Stimulated activated naive B cell treated with anti-CD40 and anti-IgM and Interleukin-4, amounts not matched to agents 10 μg/mL and 1 μg/mL and 100 μg/mL, for 72 hours (primary cell): ENCODE measurements around the gene PROM1.

Experiments used
- ATAC-seq, 2 donors: fragments of 150-1000 bp; cut with Tn5 transposase; replicated peaks; 2 replicates each; pipeline ENCODE4 v1.10.0; 2021; ENCODE audit warnings: moderate library complexity in 1 of 2
- DNase-seq: peaks from one replicate; pipeline ENCODE4 v3.0.0; 2021
- H3K27ac Mint-ChIP-seq: one replicate; pipeline ENCODE4 v1.8.0; 2022; ENCODE audit warnings: mild to moderate bottlenecking, mixed read lengths
- H3K27me3 Mint-ChIP-seq, 2 donors: one replicate each; pipeline ENCODE4 v1.8.0; 2022; ENCODE audit warnings: mixed read lengths in 2 of 2
- H3K36me3 Mint-ChIP-seq, 2 donors: one replicate each; pipeline ENCODE4 v1.8.0; 2022; ENCODE audit warnings: mixed read lengths in 2 of 2, mild to moderate bottlenecking in 1 of 2
- H3K4me1 Mint-ChIP-seq, 2 donors: one replicate each; pipeline ENCODE4 v1.8.0; 2022; ENCODE audit warnings: mixed read lengths in 2 of 2, mild to moderate bottlenecking in 1 of 2
- H3K4me3 Mint-ChIP-seq, 2 donors: one replicate each; pipeline ENCODE4 v1.8.0; 2022; ENCODE audit warnings: mild to moderate bottlenecking in 2 of 2, mixed read lengths in 2 of 2, moderate library complexity in 1 of 2
- H3K9me3 Mint-ChIP-seq, 2 donors: one replicate each; pipeline ENCODE4 v1.8.0; 2022; ENCODE audit warnings: mixed read lengths in 2 of 2, mild to moderate bottlenecking in 1 of 2

Gene PROM1

GRCh38 chr4:16018841-16019240 is 65.0 kb downstream of the PROM1 start:
- H3K27ac Mint-ChIP-seq, result no peak overlapping the region
- no peak overlapping the region for H3K4me3 Mint-ChIP-seq
- DNase-seq (no peak), ATAC-seq (no peak)
- H3K27me3 Mint-ChIP-seq, result no peaks in the 10 kb centered on the region
- no peaks in the 10 kb centered on the region for H3K36me3 Mint-ChIP-seq
- H3K9me3 Mint-ChIP-seq, result no peaks in the 10 kb centered on the region
- no peaks in the 10 kb centered on the region for H3K4me1 Mint-ChIP-seq

GRCh38 chr4:16018061-16018676 is 65.7 kb downstream of the PROM1 start:
- no peak overlapping the region for H3K27ac Mint-ChIP-seq
- DNase-seq (no peak), ATAC-seq (no peak)
- no peak overlapping the region for H3K4me3 Mint-ChIP-seq
- H3K4me1 Mint-ChIP-seq, result no peaks in the 10 kb centered on the region
- H3K9me3 Mint-ChIP-seq, result no peaks in the 10 kb centered on the region
- no peaks in the 10 kb centered on the region for H3K36me3 Mint-ChIP-seq
- no peaks in the 10 kb centered on the region for H3K27me3 Mint-ChIP-seq

- DNase-seq (no peak), ATAC-seq (no peak)
- H3K4me1 Mint-ChIP-seq, result no peaks in the 10 kb centered on the region
- no peak overlapping the region for H3K4me3 Mint-ChIP-seq
- H3K9me3 Mint-ChIP-seq, result no peaks in the 10 kb centered on the region
- no peak overlapping the region for H3K27ac Mint-ChIP-seq
- no peaks in the 10 kb centered on the region for H3K27me3 Mint-ChIP-seq
- H3K36me3 Mint-ChIP-seq, result no peaks in the 10 kb centered on the region
Measured at GRCh38 chr4:16016536-16016935, 67.3 kb downstream of the PROM1 start.

DNA sequence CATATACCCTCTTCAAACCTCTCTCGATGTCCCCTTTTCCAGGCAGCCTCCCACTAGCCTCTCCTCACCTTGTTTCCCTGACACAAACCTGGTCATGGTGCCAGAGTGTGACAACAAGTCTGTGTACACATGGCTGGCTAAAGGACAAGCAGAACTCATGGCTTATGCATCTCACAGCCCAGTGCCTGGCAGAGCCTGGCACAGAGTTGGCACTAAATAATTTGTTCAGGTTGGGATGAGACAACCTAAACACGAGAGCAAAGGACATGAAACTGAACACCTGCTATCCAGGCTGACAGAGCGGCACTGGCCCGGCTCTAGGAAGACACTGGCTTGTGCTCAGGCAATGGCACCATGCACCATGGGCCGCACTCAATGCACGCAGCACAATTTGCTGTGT is 72.7 kb downstream of the PROM1 start:
- DNase-seq (no peak), ATAC-seq (no peak)
- Mint-ChIP-seq H3K27me3 (no peaks in the 10 kb centered on the region), H3K9me3 (no peaks in the 10 kb centered on the region), H3K4me1 (no peaks in the 10 kb centered on the region), H3K27ac (no peak overlapping the region), H3K36me3 (no peaks in the 10 kb centered on the region), H3K4me3 (no peak overlapping the region)

DNA sequence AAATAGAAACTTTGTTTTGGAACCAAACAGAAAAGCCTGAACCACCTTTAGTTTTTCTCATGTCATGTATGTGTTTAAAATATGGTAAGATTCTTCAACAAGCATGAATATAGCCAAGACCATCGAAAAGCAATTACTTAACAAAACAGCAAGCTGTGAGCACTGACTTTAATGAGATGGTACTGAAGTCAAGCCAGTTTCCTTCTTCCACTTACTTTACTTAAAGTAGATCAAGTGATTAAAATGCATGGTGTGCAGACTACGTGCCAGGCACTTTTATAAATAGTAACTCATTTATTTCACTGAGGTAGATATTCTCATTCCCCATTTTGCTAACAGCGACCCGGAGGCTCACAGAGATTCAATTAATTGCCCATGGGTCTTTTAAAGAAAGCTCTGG is 74.7 kb downstream of the PROM1 start:
- Mint-ChIP-seq H3K27me3 (no peaks in the 10 kb centered on the region), H3K9me3 (no peaks in the 10 kb centered on the region), H3K27ac (no peak overlapping the region), H3K36me3 (no peaks in the 10 kb centered on the region), H3K4me3 (no peak overlapping the region), H3K4me1 (no peaks in the 10 kb centered on the region)
- DNase-seq (no peak), ATAC-seq (no peak)

DNA sequence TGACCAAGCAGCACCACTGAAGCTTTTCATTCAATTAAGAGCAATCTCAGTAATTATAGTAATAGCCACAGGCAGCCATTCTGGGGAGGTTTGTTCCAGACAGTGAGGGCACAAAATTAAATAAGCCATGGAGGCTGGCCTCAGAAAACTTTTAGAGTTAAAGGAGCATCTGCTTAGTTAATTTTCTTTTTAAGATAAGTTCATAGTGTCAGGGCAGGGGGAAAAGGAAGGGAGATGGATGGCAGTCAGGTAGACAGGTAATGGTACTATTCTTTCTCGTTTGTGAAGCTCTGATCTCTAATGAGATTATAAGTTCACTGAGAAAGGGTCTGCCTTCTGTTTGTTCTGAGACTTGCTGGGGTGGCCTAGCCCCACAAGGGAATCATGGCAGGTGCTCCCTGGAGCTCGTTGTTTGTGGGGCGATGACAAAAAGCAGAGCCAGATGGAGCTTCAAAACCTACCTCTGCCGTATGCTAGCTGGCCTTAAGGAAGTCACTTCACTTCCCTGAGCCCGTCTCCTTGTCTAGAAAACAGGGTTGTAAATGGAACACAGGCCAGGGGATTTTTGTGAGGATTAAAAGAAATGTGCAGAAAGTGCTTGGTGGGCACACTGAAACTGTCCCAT is 76.2 kb downstream of the PROM1 start:
- H3K4me3 Mint-ChIP-seq, result no peak overlapping the region
- DNase-seq (no peak), ATAC-seq (no peak)
- no peaks in the 10 kb centered on the region for H3K9me3 Mint-ChIP-seq
- no peaks in the 10 kb centered on the region for H3K36me3 Mint-ChIP-seq
- no peaks in the 10 kb centered on the region for H3K27me3 Mint-ChIP-seq
- no peak overlapping the region for H3K27ac Mint-ChIP-seq
- no peaks in the 10 kb centered on the region for H3K4me1 Mint-ChIP-seq

DNA sequence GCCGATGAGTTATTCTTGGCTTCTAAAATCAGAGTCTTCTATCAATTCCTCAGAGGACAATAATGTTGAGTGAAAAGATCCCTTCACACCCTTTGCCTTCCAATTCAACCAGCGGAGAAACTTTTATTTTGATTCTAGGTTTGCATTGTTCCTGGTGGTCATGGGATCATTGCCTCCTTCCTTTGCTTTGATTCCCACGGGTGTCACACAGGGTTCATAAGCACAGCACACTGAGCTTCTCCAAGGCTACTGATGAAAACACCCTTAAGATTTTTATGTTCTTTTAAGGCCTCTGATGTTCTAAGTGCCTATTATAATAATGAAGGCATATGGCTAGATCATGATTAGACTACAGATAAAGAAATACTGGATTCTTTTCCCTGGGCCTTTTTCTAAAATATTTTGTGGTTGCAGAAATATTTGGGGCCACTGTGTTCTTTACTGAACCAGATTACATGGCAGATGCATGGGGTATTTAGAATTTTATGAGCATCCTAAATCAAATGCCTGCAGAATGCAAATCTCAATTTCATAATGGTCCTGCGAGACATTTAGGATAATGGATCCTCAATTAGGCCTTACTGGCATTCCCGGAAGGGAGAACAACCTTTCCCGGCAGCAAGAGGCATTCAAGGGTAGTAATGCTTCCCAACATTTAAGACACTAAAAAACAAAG is 76.9 kb downstream of the PROM1 start:
- no peak for ATAC-seq
- Mint-ChIP-seq H3K27ac (no peak overlapping the region), H3K9me3 (no peaks in the 10 kb centered on the region)

DNA sequence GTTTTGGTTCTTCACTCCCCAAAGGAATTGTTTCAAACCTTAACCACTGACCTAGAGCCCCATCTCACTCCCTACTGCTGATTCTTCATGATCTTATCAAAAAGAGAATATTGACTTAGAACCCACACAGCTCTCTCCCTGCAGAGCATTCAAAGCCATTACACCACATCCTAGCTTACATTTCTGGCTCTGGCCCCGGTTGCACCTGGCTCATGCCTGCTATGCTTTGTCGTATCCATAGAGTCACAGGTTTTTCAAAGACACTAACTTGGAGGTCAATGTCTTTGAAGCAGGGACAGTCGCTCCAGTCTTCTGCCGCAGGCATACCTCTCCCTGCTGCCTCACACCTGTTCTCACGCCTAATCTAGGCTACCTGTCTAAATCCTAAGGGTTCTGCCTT is 78.1 kb downstream of the PROM1 start:
- H3K4me1 Mint-ChIP-seq, result no peaks in the 10 kb centered on the region
- H3K36me3 Mint-ChIP-seq, result no peaks in the 10 kb centered on the region
- H3K27ac Mint-ChIP-seq, result no peak overlapping the region
- no peak for ATAC-seq
- H3K4me3 Mint-ChIP-seq, result no peak overlapping the region
- H3K9me3 Mint-ChIP-seq, result no peaks in the 10 kb centered on the region
- no peaks in the 10 kb centered on the region for H3K27me3 Mint-ChIP-seq
- DNase-seq, result no peak

More for the DNA sequence above, 76.9 kb downstream of the PROM1 start:
- no peaks in the 10 kb centered on the region for H3K36me3 Mint-ChIP-seq
- no peaks in the 10 kb centered on the region for H3K4me1 Mint-ChIP-seq
- no peak for DNase-seq
- H3K27me3 Mint-ChIP-seq, result no peaks in the 10 kb centered on the region
- no peak overlapping the region for H3K4me3 Mint-ChIP-seq

GRCh38 chr4:16001484-16001858 is 82.4 kb downstream of the PROM1 start:
- H3K4me1 Mint-ChIP-seq, result no peaks in the 10 kb centered on the region
- no peaks in the 10 kb centered on the region for H3K36me3 Mint-ChIP-seq
- no peak overlapping the region for H3K4me3 Mint-ChIP-seq
- H3K27ac Mint-ChIP-seq, result no peak overlapping the region
- peak; percentile 45 for DNase-seq
- ATAC-seq, result peak; percentile 96 to 98
- no peaks in the 10 kb centered on the region for H3K27me3 Mint-ChIP-seq
- H3K9me3 Mint-ChIP-seq, result no peaks in the 10 kb centered on the region

GRCh38 chr4:16000708-16001483 is 82.9 kb downstream of the PROM1 start:
- Mint-ChIP-seq H3K36me3 (no peaks in the 10 kb centered on the region), H3K4me1 (no peaks in the 10 kb centered on the region)
- peak; percentile 5 to 8 for ATAC-seq

GRCh38 chr4:15996773-15997172 is 87.0 kb downstream of the PROM1 start:
- Mint-ChIP-seq H3K27ac (no peak overlapping the region), H3K4me3 (no peak overlapping the region), H3K9me3 (no peaks in the 10 kb centered on the region), H3K36me3 (no peaks in the 10 kb centered on the region), H3K27me3 (no peaks in the 10 kb centered on the region), H3K4me1 (no peaks in the 10 kb centered on the region)
- ATAC-seq, result no peak
- DNase-seq, result no peak

More at GRCh38 chr4:16000708-16001483, 82.9 kb downstream of the PROM1 start:
- H3K4me3 Mint-ChIP-seq, result no peak overlapping the region
- no peak overlapping the region for H3K27ac Mint-ChIP-seq
- H3K9me3 Mint-ChIP-seq, result no peaks in the 10 kb centered on the region
- DNase-seq, result no peak
- H3K27me3 Mint-ChIP-seq, result no peaks in the 10 kb centered on the region

DNA sequence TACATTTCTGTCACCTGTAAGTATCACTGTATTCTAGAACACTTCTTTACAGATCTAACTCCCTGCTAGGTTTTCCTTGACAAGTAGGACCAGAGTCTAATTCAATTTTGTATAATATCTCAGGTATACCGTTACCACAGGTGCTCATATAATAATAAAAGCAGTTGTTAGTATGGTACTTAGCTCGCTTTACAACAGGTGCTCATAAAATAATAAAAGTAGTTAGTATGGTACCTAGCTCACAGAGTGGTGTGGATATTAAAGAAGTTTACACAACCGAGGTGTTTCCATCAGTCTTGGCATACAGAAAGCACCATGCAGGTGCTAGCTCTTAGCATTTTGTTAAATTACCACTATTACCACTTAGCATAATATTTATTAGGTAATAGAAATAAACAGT is 88.0 kb downstream of the PROM1 start:
- no peak for ATAC-seq
- Mint-ChIP-seq H3K4me1 (peaks cover 0 to under 1% of the 10 kb centered on the region in 2 donors), H3K36me3 (no peaks in the 10 kb centered on the region), H3K27ac (no peak overlapping the region), H3K9me3 (no peaks in the 10 kb centered on the region), H3K4me3 (no peak overlapping the region), H3K27me3 (no peaks in the 10 kb centered on the region)
- DNase-seq, result no peak

DNA sequence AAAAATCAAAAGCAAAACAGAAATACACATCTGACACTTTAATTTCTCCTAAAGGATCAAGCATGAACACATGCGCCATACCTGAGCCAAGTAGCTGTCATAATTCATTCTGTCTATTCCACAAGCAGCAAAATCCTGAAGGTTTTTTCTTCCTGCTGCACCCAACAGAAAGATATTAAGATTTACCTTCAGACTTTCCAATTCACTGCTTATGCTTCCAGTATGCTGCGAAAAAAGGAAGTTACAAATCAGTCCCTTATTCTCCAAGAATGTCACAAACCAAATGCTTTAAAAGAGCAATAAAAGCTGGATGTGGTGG is 91.7 kb downstream of the PROM1 start:
- Mint-ChIP-seq H3K36me3 (no peaks in the 10 kb centered on the region), H3K27me3 (no peaks in the 10 kb centered on the region), H3K4me3 (no peak overlapping the region), H3K27ac (no peak overlapping the region), H3K9me3 (no peaks in the 10 kb centered on the region), H3K4me1 (peaks cover 0 to 2% of the 10 kb centered on the region in 2 donors)
- DNase-seq, result no peak
- no peak for ATAC-seq

GRCh38 chr4:15990570-15991285 is 93.1 kb downstream of the PROM1 start:
- H3K27me3 Mint-ChIP-seq, result no peaks in the 10 kb centered on the region
- ATAC-seq (no peak), DNase-seq (no peak)
- H3K9me3 Mint-ChIP-seq, result no peaks in the 10 kb centered on the region
- H3K4me3 Mint-ChIP-seq, result no peak overlapping the region
- H3K27ac Mint-ChIP-seq, result no peak overlapping the region
- H3K36me3 Mint-ChIP-seq, result no peaks in the 10 kb centered on the region
- H3K4me1 Mint-ChIP-seq, result peaks cover 0 to 2% of the 10 kb centered on the region in 2 donors
